GM12874 (cell line): Measurements from ENCODE around the gene CORO7.

Experiments
- TF ChIP-seq, protein P1 (sequence below): IDR thresholded peaks from 2 replicates; pipeline ENCODE4 v1.5.1; 2011; ENCODE audit warnings: low read depth, mild to moderate bottlenecking, control low read depth, low read length, moderate library complexity; ENCODE audit not compliant: insufficient read depth

Gene CORO7

DNA sequence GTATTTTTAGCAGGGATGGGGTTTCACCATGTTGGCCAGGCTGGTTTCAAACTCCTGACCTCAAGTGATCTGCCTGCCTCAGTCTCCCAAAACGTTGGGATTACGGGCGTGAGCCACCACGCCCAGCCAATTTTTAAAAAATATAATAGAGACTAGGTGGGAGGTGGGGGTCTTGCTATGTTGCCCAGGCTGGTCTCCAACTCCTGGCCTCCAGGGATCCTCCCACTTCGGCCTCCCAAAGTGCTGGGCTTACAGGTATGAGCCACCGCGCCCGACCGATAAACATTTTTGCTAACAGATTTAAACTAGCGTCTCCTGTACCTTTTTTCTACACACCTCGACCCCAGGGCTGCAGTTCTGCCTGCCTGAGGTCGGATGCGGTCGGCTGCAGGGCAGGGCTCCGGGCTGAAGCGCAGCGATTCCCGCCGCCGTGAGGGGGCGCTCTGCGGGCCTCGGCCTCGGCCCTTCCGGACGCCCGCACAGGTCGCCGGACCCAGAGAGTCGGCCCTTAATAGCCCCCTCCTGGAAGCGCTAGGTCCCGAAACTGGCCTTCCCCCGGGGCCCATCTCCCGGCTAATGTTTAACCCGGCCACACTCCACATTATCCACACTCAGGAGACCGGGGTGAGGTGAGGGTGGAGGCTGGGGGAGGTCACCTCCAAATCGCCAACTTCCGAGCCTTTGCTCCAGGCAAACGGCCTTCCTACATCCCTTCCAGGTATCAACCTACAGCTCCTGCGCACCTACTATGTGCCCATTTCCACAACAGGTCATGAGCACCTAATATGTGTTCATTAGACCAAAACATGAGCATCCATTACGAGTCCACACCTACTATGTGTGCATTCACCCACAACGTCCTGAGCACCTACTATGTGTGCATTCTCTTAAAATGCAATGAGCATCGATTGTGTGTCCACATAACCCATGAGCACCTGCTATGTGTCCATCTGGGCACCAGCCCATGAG, 102.5 kb downstream of the CORO7 start:
- TF ChIP-seq, protein P1, sequence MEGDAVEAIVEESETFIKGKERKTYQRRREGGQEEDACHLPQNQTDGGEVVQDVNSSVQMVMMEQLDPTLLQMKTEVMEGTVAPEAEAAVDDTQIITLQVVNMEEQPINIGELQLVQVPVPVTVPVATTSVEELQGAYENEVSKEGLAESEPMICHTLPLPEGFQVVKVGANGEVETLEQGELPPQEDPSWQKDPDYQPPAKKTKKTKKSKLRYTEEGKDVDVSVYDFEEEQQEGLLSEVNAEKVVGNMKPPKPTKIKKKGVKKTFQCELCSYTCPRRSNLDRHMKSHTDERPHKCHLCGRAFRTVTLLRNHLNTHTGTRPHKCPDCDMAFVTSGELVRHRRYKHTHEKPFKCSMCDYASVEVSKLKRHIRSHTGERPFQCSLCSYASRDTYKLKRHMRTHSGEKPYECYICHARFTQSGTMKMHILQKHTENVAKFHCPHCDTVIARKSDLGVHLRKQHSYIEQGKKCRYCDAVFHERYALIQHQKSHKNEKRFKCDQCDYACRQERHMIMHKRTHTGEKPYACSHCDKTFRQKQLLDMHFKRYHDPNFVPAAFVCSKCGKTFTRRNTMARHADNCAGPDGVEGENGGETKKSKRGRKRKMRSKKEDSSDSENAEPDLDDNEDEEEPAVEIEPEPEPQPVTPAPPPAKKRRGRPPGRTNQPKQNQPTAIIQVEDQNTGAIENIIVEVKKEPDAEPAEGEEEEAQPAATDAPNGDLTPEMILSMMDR: peak; percentile 95

DNA sequence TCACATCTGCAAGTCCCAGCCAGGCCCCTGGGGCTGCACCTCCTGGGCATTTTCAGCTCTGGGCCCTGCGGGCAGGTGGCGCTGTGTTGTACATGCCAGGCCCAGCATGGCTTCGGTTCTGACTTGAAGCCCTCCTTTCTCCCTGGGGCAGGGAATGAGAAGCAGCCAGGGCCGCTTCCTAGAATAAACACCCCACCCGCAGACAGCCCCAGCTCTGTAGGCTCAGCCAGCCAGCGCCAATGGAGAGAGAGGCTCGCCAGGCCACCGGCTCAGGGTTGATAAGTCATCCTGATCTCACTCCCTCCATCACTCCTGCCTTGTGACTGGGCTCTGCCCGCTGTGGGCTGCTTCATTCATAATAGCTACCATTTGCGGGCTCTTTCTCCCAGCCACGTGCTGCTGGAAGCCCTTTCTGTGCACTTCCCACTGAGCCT, 106.5 kb downstream of the CORO7 start:
- TF ChIP-seq, protein P1: peak; percentile 94

DNA sequence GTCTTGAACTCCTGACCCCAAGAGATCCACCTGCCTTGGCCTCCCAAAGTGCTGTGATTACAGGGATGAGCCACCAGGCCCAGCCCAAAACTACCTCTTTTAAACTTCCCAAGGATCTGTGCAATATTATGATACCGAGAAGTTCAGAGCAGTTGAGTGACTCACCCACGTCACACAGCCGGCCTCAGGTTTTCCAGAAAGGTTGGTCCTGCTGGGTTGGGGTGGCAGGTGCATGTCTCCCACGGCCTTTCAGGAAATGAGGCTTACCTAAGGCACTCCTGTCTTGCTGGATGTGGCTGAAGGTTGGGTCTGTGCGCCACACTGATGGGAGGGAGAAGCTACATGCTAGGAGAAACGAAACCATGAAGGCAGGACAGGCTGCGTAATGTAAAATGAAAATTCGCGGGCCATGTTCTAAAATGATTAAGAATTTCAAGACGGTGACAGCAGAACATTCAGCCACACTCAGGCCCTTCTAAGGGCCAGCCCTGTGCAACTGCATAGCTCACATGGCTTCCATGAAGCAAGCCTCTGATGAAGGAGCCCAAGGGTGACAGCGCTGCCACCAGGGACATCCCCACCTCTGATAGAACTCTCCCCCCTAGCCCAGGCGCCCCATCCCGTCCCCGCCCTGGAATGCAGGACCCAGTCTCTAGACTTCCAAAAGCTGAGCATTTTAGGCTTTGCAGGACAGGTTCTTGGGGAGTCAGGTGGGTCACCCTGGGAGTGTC, 107.1 kb downstream of the CORO7 start:
- TF ChIP-seq, protein P1: no peak

DNA sequence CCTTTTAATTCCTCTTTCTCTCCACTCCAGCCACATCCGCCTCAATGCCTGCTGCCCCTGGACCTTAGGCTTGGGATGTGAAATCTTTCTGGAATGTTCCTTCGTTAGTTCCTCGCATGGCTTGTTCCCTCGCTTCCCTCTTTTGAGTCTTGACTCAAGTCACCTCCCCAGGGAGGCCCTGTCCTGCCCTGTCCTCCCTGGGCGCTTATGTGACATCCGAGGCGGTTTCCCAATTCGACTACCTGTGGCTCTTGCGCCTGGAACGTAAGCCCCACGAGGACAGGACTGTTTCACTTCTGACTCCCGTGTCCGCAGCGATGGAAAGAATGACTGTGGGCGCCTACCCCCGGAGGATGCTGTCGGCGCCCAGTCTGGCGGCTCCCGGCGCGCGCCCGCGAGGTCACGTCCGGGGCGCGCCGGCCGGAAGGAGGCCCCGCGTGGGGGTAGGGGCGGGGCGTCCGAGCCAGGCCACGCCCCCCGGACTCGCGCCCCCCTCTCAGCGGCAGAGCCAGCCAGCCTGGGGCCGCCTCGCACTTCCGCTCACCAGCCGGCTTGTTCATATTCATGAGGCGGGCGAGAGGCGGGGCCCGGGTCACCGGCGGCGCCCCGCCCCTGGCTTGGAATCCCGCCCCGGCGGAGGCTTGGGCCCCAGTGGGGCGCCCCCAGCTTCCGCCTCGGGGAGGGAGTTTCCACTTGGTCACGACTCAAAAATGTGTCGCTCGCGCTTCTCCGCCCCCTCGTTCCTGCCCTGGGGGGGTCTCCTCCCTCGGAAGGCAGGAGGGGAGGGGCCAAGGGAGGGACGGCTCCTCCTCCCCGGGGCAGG, 109.0 kb downstream of the CORO7 start:
- TF ChIP-seq, protein P1: no peak

DNA sequence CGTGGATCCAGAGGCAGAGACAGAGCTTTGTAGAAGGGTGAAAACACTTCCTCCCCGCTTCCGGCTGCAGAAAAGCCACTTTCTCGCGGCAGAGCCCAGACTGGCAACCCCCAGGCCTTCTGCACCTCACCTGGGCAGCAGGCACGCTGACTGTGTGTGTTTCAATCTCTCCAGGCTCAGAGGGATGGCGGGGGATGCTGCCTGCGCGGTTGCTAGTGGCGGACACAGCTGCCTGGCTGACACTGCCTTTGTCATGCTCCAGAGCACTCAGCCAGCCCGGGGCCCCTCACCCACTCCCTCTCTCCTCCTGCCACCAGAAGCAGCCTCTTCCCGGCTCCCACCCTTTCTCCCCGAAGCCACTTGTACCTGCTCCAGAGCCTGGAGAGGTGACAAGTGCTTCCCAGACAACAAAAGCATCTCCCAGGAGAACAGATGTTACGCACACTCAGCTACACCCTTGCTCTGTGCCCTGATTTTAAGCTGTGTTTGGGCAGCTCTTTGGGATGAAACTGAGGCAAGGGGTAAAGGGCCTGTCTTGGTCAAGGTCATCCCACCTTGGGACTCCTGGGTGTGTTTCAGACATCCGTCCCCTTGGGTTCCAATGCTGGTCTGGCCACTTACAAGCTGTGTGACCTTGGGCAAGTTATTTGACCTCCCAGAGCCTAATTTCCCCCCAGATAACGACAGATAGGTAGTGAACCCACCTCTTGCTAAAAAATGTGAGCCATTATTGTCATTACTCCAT, 109.8 kb downstream of the CORO7 start:
- TF ChIP-seq, protein P1: no peak
